Gastrocnemius medialis (tissue), 4 donors: Measurements from ENCODE around the gene TENM3.

Source experiments
- CTCF ChIP-seq, 5 experiments: fragments of 450-650 bp in 3 of 5; fragments of 200-600 bp in 2 of 5; sonication (generic) in 2 of 5; IDR thresholded peaks in 4 of 5; conservative IDR thresholded peaks in 1 of 5; 1 replicate in 4 of 5; 2 replicates in 1 of 5; pipeline ENCODE4 v1.5.1; 2016 to 2019; ENCODE audit warnings: antibody characterized with exemption in 5 of 5, mild to moderate bottlenecking in 3 of 5, moderate library complexity in 3 of 5
- POLR2A ChIP-seq, 2 donors: fragments of 450-650 bp; IDR thresholded peaks; one replicate each; pipeline ENCODE4 v1.6.1; 2017; ENCODE audit warnings: antibody characterized with exemption in 2 of 2, mild to moderate bottlenecking in 2 of 2, moderate library complexity in 2 of 2

- TF ChIP-seq CTCF (IDR thresholded peaks at IDR 0.05 in 4 of 5, conservative IDR thresholded peaks at IDR 0.05 in 1 of 5) (no peak), POLR2A (IDR thresholded peaks at IDR 0.05) (no peak)
Observed at GRCh38 chr4:182206266-182206665, 36.9 kb upstream of the TENM3 start.
